Measurements from ENCODE around the gene ABHD12B.

DNA sequence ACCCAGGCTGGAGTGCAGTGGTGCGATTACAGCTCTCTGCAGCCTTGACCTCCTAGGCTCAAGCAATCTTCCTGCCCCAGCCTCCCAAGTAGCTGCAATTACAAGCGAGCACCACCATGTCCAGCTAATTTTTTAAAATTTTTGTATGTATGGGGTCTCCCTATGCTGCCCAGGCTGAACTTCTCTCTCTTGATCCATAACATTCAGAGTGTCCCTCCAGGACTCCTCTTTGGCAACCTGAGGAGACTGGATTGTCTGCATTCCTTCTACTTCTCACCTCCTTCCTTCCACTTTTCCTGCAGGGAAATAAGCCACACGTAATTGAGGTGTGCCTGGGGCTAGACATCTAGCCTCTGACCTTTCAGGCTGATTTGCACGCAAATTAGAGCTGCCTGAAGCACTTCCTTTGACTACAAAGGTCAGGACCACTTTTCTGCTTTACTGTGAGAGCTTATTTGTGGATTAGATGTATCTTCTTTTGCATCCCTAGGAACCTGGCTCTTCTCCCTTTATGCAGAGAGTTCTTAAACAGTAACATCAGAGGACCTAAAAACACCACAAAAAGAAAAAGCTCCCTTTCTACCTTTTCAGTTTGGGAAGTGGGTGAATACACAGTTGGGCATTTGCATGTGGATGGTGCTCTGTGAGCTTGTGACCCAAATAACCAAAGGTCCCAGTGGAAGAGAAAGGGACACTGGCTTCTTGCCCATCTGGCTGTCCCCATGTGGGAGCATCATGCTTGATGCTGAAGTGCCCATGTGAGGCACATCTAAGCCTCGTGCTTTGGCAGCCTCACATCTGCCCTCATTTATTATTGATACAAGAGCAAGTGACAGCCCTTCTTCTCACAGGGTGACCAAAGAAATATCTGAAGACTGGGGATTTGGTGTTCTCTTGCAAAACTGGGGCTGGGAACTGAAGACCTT is 38.9 kb downstream of the ABHD12B start:
- TF ChIP-seq POLR2A (IDR thresholded peaks at IDR 0.05; ENCODE audit: low read length) (no peak), GATA1 (IDR thresholded peaks at IDR 0.05; ENCODE audit: low read depth, low read length) (no peak)
